GM12891 (cell line): Measurements from ENCODE around the gene WDR89.

Source experiments
- POLR2A ChIP-seq: IDR thresholded peaks from 2 replicates; pipeline ENCODE4 v1.6.1; 2011; ENCODE audit warnings: low read depth, low read length, control low read depth
- SPI1 ChIP-seq: IDR thresholded peaks from 2 replicates; pipeline ENCODE4 v1.6.1; 2011; ENCODE audit warnings: low read depth, low read length, control low read depth
- TAF1 ChIP-seq: IDR thresholded peaks from 2 replicates; pipeline ENCODE4 v1.6.1; 2011; ENCODE audit warnings: low read depth, low read length, control low read depth

DNA sequence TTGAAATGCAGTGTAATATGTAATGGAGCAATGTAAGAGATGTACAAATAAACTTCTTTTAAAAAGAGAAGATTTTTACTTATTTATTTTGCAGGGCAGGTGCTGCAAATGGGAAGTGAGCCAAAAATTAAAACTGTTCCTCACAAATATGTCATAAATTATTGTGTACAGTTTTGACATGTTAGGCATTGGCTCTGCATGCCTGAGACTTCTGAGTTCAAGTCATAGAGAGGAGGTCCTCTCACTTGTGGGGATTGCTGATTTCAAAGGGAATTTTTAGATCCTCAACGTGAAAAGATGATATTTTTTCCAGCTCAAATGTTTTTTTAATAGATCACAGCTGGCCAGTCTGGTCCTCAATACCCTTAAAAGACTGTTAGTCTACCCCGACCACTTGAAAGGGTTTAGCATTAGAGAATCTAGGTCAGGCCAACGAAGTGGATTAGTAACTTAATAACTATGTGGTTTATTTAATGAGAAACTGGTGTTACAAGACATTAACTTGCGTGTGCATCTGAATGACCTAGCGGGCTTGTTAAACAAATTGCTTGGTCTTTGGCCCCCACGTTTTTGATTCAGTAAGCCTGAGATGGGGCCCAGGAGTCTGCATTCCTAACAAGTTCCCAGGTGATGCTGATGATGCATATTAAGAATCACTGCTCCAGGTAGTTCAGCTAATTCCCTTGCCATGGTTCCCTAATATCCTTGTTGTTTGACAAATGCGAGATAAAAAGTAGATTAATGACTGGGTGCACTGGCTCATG is 30.9 kb upstream of the WDR89 start:
- no peak for TF ChIP-seq POLR2A
- no peak for TF ChIP-seq SPI1
- no peak for TF ChIP-seq TAF1
